ENCODE measurements around the gene ICE2.
"Not testable (repeated sequence)": the region's sequence is repeated elsewhere in the genome, so short reads cannot be mapped to it uniquely, and the experiment has no call there.

ICE2 gene

DNA sequence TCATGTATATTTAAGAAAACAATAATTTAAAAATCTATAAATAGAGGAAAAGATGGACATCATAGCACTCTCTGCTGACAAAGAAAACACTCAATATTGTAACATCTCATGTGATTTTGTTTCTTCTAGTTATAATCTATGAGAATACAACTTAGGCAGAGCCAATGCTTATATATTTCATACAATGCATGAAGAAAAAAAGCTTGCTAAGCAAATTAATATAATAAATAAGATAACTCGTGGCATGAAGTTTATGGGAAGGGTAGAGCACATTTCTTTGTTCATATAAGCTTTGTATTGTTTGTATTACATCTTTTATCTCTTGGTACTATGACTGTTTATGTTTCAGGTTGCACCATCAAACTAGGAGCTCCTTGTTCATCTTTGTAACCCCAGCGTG lies 73.5 kb downstream of the ICE2 start:
- TF ChIP-seq, protein P1, sequence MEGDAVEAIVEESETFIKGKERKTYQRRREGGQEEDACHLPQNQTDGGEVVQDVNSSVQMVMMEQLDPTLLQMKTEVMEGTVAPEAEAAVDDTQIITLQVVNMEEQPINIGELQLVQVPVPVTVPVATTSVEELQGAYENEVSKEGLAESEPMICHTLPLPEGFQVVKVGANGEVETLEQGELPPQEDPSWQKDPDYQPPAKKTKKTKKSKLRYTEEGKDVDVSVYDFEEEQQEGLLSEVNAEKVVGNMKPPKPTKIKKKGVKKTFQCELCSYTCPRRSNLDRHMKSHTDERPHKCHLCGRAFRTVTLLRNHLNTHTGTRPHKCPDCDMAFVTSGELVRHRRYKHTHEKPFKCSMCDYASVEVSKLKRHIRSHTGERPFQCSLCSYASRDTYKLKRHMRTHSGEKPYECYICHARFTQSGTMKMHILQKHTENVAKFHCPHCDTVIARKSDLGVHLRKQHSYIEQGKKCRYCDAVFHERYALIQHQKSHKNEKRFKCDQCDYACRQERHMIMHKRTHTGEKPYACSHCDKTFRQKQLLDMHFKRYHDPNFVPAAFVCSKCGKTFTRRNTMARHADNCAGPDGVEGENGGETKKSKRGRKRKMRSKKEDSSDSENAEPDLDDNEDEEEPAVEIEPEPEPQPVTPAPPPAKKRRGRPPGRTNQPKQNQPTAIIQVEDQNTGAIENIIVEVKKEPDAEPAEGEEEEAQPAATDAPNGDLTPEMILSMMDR (IDR thresholded peaks at IDR 0.05; ENCODE audit: low read depth, low read length): no peak
- H3K4me3 ChIP-seq (ENCODE audit: low read depth, low read length): no peak overlapping the region

DNA sequence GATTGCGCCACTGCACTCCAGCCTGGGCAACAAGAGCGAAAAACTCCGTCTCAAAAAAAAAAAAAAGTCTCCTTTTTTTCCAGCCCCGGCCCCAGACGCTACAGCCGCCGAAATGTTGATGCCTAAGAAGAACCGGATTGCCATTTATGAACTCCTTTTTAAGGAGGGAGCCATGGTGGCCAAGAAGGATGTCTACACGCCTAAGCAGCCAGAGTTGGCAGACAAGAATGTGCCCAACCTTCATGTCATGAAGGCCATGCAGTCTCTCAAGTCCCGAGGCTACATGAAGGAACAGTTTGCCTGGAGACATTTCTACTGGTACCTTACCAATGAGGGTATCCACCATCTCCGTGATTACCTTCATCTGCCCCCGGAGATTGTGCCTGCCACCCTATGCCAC lies 74.6 kb downstream of the ICE2 start:
- not testable (repeated sequence) for H3K27ac ChIP-seq; H3K36me3 ChIP-seq; H3K4me3 ChIP-seq (ENCODE audit: low read depth, low read length); H3K9me3 ChIP-seq (ENCODE audit: severe bottlenecking); H3K27me3 ChIP-seq (ENCODE audit: insufficient read depth, low read depth, severe bottlenecking); DNase-seq

More for the DNA sequence above, 73.5 kb downstream of the ICE2 start:
- no peaks in the 10 kb centered on the region for H3K9me3 ChIP-seq (ENCODE audit: severe bottlenecking)
- no peak for DNase-seq
- no peaks in the 10 kb centered on the region for H3K27me3 ChIP-seq (ENCODE audit: insufficient read depth, low read depth, severe bottlenecking)
- no peaks in the 10 kb centered on the region for H3K36me3 ChIP-seq
- no peak overlapping the region for H3K27ac ChIP-seq

DNA sequence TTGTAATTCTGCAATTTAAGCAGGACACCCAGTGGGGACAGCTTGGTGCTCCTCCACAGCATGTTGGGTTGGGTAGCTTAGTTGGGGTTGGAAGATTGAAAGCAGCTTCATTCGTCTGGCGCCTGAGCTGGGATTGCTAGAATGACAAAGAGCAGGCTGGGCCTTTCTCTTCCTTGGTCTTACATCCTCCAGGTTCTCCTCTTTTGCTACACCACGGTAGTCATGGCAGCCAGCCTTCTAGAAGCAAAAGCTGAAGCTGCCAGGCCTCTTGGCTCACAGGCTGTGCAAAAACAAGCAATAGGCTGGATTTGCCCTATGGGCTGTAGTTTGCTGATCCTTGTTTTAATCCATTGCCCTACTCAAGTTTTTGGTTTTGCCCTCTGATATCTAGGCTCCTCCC lies 78.0 kb downstream of the ICE2 start:
- Histone ChIP-seq H3K27me3 (ENCODE audit: insufficient read depth, low read depth, severe bottlenecking) (no peaks in the 10 kb centered on the region), H3K4me3 (ENCODE audit: low read depth, low read length) (no peak overlapping the region), H3K27ac (no peak overlapping the region), H3K36me3 (no peaks in the 10 kb centered on the region), H3K9me3 (ENCODE audit: severe bottlenecking) (no peaks in the 10 kb centered on the region)
- DNase-seq: no peak
- TF ChIP-seq, protein P1 (IDR thresholded peaks at IDR 0.05; ENCODE audit: low read depth, low read length): no peak

DNA sequence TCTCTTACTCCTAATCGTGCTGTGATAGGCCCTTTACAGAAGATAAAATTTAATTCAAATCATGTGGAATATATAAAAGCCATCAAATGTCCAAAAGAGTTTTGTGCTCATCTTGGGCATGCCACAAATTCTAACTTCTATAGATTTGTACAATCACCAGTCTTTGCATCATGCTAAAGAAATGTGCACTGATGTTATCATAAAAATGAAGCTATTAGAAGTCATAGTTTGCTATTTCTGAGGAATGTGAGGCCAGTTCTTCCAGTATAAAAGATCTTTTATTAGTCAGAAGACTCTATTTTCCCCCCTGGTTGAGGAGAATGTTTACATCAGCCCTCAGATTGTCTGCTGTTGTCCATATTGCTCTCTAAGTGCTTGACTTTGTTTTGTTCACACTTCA lies 79.0 kb downstream of the ICE2 start:
- Histone ChIP-seq H3K27me3 (ENCODE audit: insufficient read depth, low read depth, severe bottlenecking) (no peaks in the 10 kb centered on the region), H3K9me3 (ENCODE audit: severe bottlenecking) (no peaks in the 10 kb centered on the region), H3K36me3 (no peaks in the 10 kb centered on the region), H3K27ac (no peak overlapping the region), H3K4me3 (ENCODE audit: low read depth, low read length) (no peak overlapping the region)
- TF ChIP-seq, protein P1 (IDR thresholded peaks at IDR 0.05; ENCODE audit: low read depth, low read length): no peak
- DNase-seq: no peak

DNA sequence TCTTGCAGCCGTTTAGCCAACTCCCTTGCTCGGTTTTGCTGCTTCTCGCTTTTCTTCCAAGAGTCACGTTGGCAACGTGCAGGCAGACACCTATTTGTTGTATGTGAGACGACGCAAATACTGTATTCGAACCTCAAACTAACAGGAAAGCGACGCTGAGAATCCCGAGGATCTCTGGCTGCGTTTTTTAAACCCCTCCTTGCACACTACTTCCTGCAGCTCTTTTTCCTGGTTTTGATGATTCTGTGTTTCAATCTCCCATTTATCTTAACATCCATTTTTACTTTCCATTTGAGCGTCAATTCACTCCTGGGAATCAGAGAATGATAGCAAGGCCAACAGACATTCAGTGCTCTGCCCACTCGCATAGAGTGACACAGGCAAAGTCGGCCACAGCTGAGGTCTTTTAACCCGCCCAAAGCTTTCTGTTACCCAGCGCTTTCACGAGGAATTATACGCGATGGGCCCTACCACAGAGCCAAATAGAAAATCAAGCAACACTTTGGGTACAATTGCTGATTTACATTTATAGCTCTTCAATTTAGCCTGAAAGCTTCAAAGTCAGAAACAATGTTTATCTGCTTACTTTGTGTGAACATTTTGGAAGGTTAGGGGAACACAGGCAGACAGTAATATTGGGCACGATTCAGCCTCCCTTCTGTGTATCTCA lies 79.6 kb downstream of the ICE2 start:
- Histone ChIP-seq H3K27me3 (ENCODE audit: insufficient read depth, low read depth, severe bottlenecking) (no peaks in the 10 kb centered on the region), H3K27ac (no peak overlapping the region), H3K36me3 (no peaks in the 10 kb centered on the region), H3K4me3 (ENCODE audit: low read depth, low read length) (no peak overlapping the region), H3K9me3 (ENCODE audit: severe bottlenecking) (no peaks in the 10 kb centered on the region)
- no peak for DNase-seq
- TF ChIP-seq, protein P1 (IDR thresholded peaks at IDR 0.05; ENCODE audit: low read depth, low read length): no peak

DNA sequence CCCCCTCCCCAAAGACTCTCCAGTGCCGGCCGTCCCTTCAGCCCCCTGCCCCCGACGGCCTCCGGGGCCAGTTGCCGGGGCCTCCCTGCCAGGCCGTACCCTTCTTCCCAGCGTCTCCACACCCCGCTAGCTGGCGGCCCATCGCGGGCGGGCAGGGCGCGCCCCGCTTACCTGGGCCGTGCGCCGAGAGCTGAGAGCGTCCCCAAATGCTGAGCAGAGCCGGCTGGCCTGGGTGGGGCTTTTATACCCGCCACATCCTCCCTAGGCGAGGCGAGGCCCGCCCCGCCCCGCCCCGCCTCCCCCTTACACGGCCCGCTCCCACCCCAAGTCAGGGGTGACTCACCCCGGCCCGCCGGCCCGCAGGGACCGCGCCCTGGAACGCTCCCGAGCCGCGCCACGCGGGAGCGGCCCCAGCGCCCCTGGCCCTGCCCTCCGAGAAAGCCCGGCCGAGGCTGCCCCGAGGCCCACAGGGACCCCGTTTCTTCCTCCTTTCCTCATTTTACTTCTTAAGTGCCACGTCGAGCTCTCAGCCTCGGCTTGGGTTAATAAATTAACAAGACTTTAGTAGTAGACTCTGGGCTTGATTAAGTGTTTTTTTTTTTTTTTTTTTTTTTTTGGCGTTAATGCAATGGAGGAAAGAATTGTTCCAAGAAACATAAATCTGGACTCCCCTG lies 81.0 kb downstream of the ICE2 start, which contains the start of gene ANXA2:
ANXA2 (minus strand) TSS at position 215 of the 674 bp plus-strand sequence. CDS start 11,911 bp downstream, outside the sequence.
- H3K27ac ChIP-seq: no peak within 1 kb of the TSS
- no peaks in the 10 kb centered on the region for H3K9me3 ChIP-seq (ENCODE audit: severe bottlenecking)
- H3K4me3 ChIP-seq (ENCODE audit: low read depth, low read length): peak within 1 kb of the TSS; percentile 55
- H3K36me3 ChIP-seq: no peaks in the 10 kb centered on the region
- H3K27me3 ChIP-seq (ENCODE audit: insufficient read depth, low read depth, severe bottlenecking): no peaks in the 10 kb centered on the region
- TF ChIP-seq, protein P1 (IDR thresholded peaks at IDR 0.05; ENCODE audit: low read depth, low read length): no peak
- DNase-seq: no peak
